OCI-LY3 (cell line): ENCODE measurements around the gene OTUD5.
A peak's percentile ranks its signal among the peaks of the same experiment; 100 is the strongest.

Experiments used
- H2AFZ ChIP-seq: fragments of 200-600, 300-600 bp; shearing (Covaris generic); 2 replicates; pipeline ENCODE4 v1.6.0; 2014; ENCODE audit warnings: antibody characterized with exemption, low read depth, low read length
- H3K27ac ChIP-seq: fragments of 200-600, 300-600 bp; sonication (generic); 2 replicates; pipeline ENCODE4 v1.5.1; 2014; ENCODE audit warnings: mild to moderate bottlenecking, low read length, moderate library complexity, mixed read lengths
- H3K27me3 ChIP-seq: fragments of 200-600, 300-600 bp; sonication (generic); 2 replicates; pipeline ENCODE4 v1.6.1; 2014; ENCODE audit warnings: low read depth, low read length, mixed read lengths
- H3K36me3 ChIP-seq: fragments of 200-600, 300-600 bp; sonication (generic); replicated peaks from 2 replicates; pipeline ENCODE3; 2014; ENCODE audit warnings: low read depth, low read length, mixed read lengths
- H3K4me1 ChIP-seq: fragments of 300-600, 200-600 bp; sonication (generic); 2 replicates; pipeline ENCODE4 v1.6.1; 2014; ENCODE audit warnings: low read length, mixed read lengths
- H3K4me2 ChIP-seq: fragments of 200-600, 300-600 bp; sonication (generic); 2 replicates; pipeline ENCODE4 v1.6.1; 2014; ENCODE audit warnings: low read length, mixed read lengths
- H3K4me3 ChIP-seq: fragments of 300-600, 200-600 bp; sonication (generic); 2 replicates; pipeline ENCODE4 v1.5.1; 2014; ENCODE audit warnings: antibody characterized with exemption, mild to moderate bottlenecking, low read length, moderate library complexity
- H3K79me2 ChIP-seq: fragments of 300-600, 200-600 bp; shearing (Covaris generic); 2 replicates; pipeline ENCODE4 v1.6.1; 2014; ENCODE audit warnings: mild to moderate bottlenecking, low read length, mixed read lengths
- H3K9ac ChIP-seq: fragments of 300-600, 200-600 bp; shearing (Covaris generic); 2 replicates; pipeline ENCODE4 v1.6.0; 2014; ENCODE audit warnings: mild to moderate bottlenecking, low read length, moderate library complexity
- H3K9me3 ChIP-seq: fragments of 200-600, 300-600 bp; shearing (Covaris generic); 2 replicates; pipeline ENCODE4 v1.6.1; 2014; ENCODE audit warnings: low read length, mixed read lengths; ENCODE audit not compliant: insufficient read depth
- H4K20me1 ChIP-seq: fragments of 200-600, 300-600 bp; sonication (generic); 2 replicates; pipeline ENCODE4 v1.6.1; 2016; ENCODE audit warnings: low read length, mixed read lengths; ENCODE audit not compliant: insufficient read depth
- EZH2phosphoT487 ChIP-seq: fragments of 200-600 bp; shearing (Covaris generic); IDR thresholded peaks from 2 replicates; pipeline ENCODE4 v1.6.1; 2018; ENCODE audit warnings: antibody characterized with exemption, mixed run types, low read depth
- TF ChIP-seq, protein P1 (sequence below): fragments of 200-600, 300-600 bp; sonication (generic); IDR thresholded peaks from 2 replicates; pipeline ENCODE4 v1.5.1; 2014; ENCODE audit warnings: antibody characterized with exemption, low read length, low read depth

Gene OTUD5

GRCh38 chrX:48936429-48937053, 20.9 kb downstream of the OTUD5 start:
- TF ChIP-seq, protein P1, sequence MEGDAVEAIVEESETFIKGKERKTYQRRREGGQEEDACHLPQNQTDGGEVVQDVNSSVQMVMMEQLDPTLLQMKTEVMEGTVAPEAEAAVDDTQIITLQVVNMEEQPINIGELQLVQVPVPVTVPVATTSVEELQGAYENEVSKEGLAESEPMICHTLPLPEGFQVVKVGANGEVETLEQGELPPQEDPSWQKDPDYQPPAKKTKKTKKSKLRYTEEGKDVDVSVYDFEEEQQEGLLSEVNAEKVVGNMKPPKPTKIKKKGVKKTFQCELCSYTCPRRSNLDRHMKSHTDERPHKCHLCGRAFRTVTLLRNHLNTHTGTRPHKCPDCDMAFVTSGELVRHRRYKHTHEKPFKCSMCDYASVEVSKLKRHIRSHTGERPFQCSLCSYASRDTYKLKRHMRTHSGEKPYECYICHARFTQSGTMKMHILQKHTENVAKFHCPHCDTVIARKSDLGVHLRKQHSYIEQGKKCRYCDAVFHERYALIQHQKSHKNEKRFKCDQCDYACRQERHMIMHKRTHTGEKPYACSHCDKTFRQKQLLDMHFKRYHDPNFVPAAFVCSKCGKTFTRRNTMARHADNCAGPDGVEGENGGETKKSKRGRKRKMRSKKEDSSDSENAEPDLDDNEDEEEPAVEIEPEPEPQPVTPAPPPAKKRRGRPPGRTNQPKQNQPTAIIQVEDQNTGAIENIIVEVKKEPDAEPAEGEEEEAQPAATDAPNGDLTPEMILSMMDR: no peak
- no peak for TF ChIP-seq EZH2phosphoT487
- no peak overlapping the region for H2AFZ ChIP-seq
- peak overlapping the region; percentile 58 for H3K4me3 ChIP-seq
- H3K9ac ChIP-seq: peak overlapping the region; percentile 98
- H3K27ac ChIP-seq: peak overlapping the region; percentile 100
- peak overlapping the region; percentile 82 for H3K4me2 ChIP-seq
- H3K4me1 ChIP-seq: peaks cover 87% of the 10 kb centered on the region
- peaks cover 31% of the 10 kb centered on the region for H3K36me3 ChIP-seq
- no peaks in the 10 kb centered on the region for H4K20me1 ChIP-seq
- H3K79me2 ChIP-seq: peaks cover 70% of the 10 kb centered on the region
- no peaks in the 10 kb centered on the region for H3K27me3 ChIP-seq
- H3K9me3 ChIP-seq: no peaks in the 10 kb centered on the region

GRCh38 chrX:48935301-48935670, 22.1 kb downstream of the OTUD5 start:
- TF ChIP-seq EZH2phosphoT487: no peak
- TF ChIP-seq, protein P1: no peak
- H3K27ac ChIP-seq: peak overlapping the region; percentile 100
- H3K36me3 ChIP-seq: peaks cover 32% of the 10 kb centered on the region
- peak overlapping the region; percentile 57; the same call in 1 of the 2 replicates for H3K4me3 ChIP-seq
- no peak overlapping the region for H2AFZ ChIP-seq
- H3K4me2 ChIP-seq: peak overlapping the region; percentile 92
- no peaks in the 10 kb centered on the region for H3K9me3 ChIP-seq
- no peaks in the 10 kb centered on the region for H3K27me3 ChIP-seq
- H4K20me1 ChIP-seq: no peaks in the 10 kb centered on the region
- H3K9ac ChIP-seq: peak overlapping the region; percentile 98
- peaks cover 76% of the 10 kb centered on the region for H3K4me1 ChIP-seq
- H3K79me2 ChIP-seq: peaks cover 64% of the 10 kb centered on the region

GRCh38 chrX:48934581-48935300, 22.7 kb downstream of the OTUD5 start:
- no peaks in the 10 kb centered on the region for H4K20me1 ChIP-seq
- TF ChIP-seq, protein P1: no peak
- TF ChIP-seq EZH2phosphoT487: no peak
- H3K36me3 ChIP-seq: peaks cover 31% of the 10 kb centered on the region
- H3K79me2 ChIP-seq: peaks cover 61% of the 10 kb centered on the region
- H3K4me2 ChIP-seq: peak overlapping the region; percentile 92
- H3K4me3 ChIP-seq: peak overlapping the region; percentile 57
- H3K4me1 ChIP-seq: peaks cover 70% of the 10 kb centered on the region
- peak overlapping the region; percentile 98 for H3K9ac ChIP-seq
- no peak overlapping the region for H2AFZ ChIP-seq
- peak overlapping the region; percentile 100 for H3K27ac ChIP-seq
- H3K9me3 ChIP-seq: no peaks in the 10 kb centered on the region
- no peaks in the 10 kb centered on the region for H3K27me3 ChIP-seq

DNA sequence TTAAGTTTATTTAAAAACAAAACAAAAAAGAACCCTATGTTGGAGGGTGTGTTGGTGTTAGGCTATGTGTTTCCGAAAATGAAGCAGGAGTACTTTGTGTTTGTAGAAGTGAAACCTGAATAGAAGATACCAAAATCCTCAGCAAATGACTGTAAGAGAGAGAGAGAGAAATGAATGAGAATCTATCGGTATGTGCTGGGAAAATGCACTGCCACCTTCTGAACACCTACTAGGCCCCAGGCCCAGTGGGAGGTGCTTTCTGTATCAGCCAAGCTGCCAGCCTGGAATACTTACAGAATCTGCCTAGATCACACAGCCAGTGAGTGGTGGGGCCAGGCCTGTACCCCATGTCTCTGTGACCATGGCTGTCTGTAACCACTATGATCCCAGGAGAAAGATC, 23.6 kb downstream of the OTUD5 start:
- TF ChIP-seq EZH2phosphoT487: no peak
- TF ChIP-seq, protein P1: no peak

More for the DNA sequence above, 23.6 kb downstream of the OTUD5 start:
- no peaks in the 10 kb centered on the region for H4K20me1 ChIP-seq
- H2AFZ ChIP-seq: no peak overlapping the region
- peaks cover 56% of the 10 kb centered on the region for H3K79me2 ChIP-seq
- H3K4me3 ChIP-seq: peak overlapping the region; percentile 57
- peak overlapping the region; percentile 100 for H3K27ac ChIP-seq
- H3K36me3 ChIP-seq: peaks cover 32% of the 10 kb centered on the region
- peaks cover 64% of the 10 kb centered on the region for H3K4me1 ChIP-seq
- H3K4me2 ChIP-seq: peak overlapping the region; percentile 92
- no peaks in the 10 kb centered on the region for H3K9me3 ChIP-seq
- no peaks in the 10 kb centered on the region for H3K27me3 ChIP-seq
- peak overlapping the region; percentile 98 for H3K9ac ChIP-seq
